Liver (tissue), 9 donors: Measurements from ENCODE around the gene ARHGAP8. TPM values are rescaled to one million over a fixed set of nuclear protein-coding genes. Genes with fewer than 3 reads are reported as not detected.

ENCODE experiments used
- DNase-seq: peaks from one replicate; pipeline ENCODE4 v3.0.0-alpha.2; 2017; ENCODE audit warnings: low spot score
- H3K27ac ChIP-seq, 2 donors: one replicate each; pipeline ENCODE4 v1.7.0; 2013; ENCODE audit warnings: inconsistent platforms in 2 of 2, low read length in 2 of 2, control low read depth in 1 of 2, low read depth in 1 of 2, mild to moderate bottlenecking in 1 of 2
- H3K27me3 ChIP-seq, 4 donors: one replicate each; pipeline versions ENCODE4 v1.6.1 to v1.7.0; 2013; ENCODE audit warnings: low read length in 3 of 4, inconsistent platforms in 1 of 4, mild to moderate bottlenecking in 1 of 4, moderate library complexity in 1 of 4; ENCODE audit not compliant: control insufficient read depth in 4 of 4, insufficient read depth in 4 of 4
- H3K36me3 ChIP-seq, 4 donors: one replicate each; pipeline versions ENCODE4 v1.6.1 to v1.7.0; 2013; ENCODE audit warnings: low read length in 3 of 4, mild to moderate bottlenecking in 3 of 4, low read depth in 1 of 4, moderate library complexity in 1 of 4; ENCODE audit not compliant: control insufficient read depth in 4 of 4, insufficient read depth in 3 of 4
- H3K4me1 ChIP-seq, 4 donors: one replicate each; pipeline versions ENCODE4 v1.6.1 to v1.7.0; 2013; ENCODE audit warnings: low read length in 3 of 4, mild to moderate bottlenecking in 3 of 4, moderate library complexity in 1 of 4; ENCODE audit not compliant: control insufficient read depth in 4 of 4, insufficient read depth in 4 of 4
- H3K4me3 ChIP-seq, 3 donors: one replicate each; pipeline versions ENCODE4 v1.6.1 to v1.7.0; 2013; ENCODE audit warnings: low read length in 3 of 3, control low read depth in 1 of 3, low read depth in 1 of 3, mild to moderate bottlenecking in 1 of 3
- H3K9ac ChIP-seq, 2 donors: one replicate each; pipeline ENCODE4 v1.7.0; 2013; ENCODE audit warnings: low read length in 2 of 2, mild to moderate bottlenecking in 2 of 2, moderate library complexity in 2 of 2, control low read depth in 1 of 2, low read depth in 1 of 2
- H3K9me3 ChIP-seq, 4 donors: one replicate each; pipeline versions ENCODE4 v1.6.1 to v1.7.0; 2013; ENCODE audit warnings: low read length in 3 of 4; ENCODE audit not compliant: control insufficient read depth in 4 of 4
- ATF3 ChIP-seq: IDR thresholded peaks from 2 replicates; pipeline ENCODE4 v1.6.1; 2016; ENCODE audit warnings: antibody characterized with exemption
- EGR1 ChIP-seq, 2 donors: IDR thresholded peaks; 2 replicates each; pipeline ENCODE4 v1.6.1; 2016 to 2018; ENCODE audit warnings: antibody characterized with exemption in 2 of 2, low read depth in 2 of 2
- FOXA2 ChIP-seq: IDR thresholded peaks from 2 replicates; pipeline ENCODE4 v1.6.1; 2016; ENCODE audit warnings: antibody characterized with exemption
- HNF4A ChIP-seq, 2 donors: conservative IDR thresholded peaks; 2 replicates each; pipeline ENCODE4 v1.6.1; 2016; ENCODE audit warnings: antibody characterized with exemption in 2 of 2, mild to moderate bottlenecking in 2 of 2
- HNF4G ChIP-seq: IDR thresholded peaks from 2 replicates; pipeline ENCODE4 v1.6.1; 2016; ENCODE audit warnings: antibody characterized with exemption
- MAX ChIP-seq: IDR thresholded peaks from 2 replicates; pipeline ENCODE4 v1.6.1; 2016; ENCODE audit warnings: antibody characterized with exemption
- RAD21 ChIP-seq, 2 donors: IDR thresholded peaks; 2 replicates each; pipeline ENCODE4 v1.6.1; 2016; ENCODE audit warnings: antibody characterized with exemption in 2 of 2, mild to moderate bottlenecking in 2 of 2
- REST ChIP-seq: IDR thresholded peaks from 2 replicates; pipeline ENCODE4 v1.6.1; 2016; ENCODE audit warnings: antibody characterized with exemption, mild to moderate bottlenecking
- SP1 ChIP-seq: IDR thresholded peaks from 2 replicates; pipeline ENCODE4 v1.6.1; 2018; ENCODE audit warnings: antibody characterized with exemption, mild to moderate bottlenecking
- TAF1 ChIP-seq: conservative IDR thresholded peaks from 2 replicates; pipeline ENCODE4 v1.6.1; 2016; ENCODE audit warnings: antibody characterized with exemption, mild to moderate bottlenecking
- YY1 ChIP-seq: IDR thresholded peaks from 2 replicates; pipeline ENCODE4 v1.6.1; 2016; ENCODE audit warnings: antibody characterized with exemption, mild to moderate bottlenecking
- WGBS: extraction: QIAGEN DNeasy Blood & Tissue Kit; methylation state at CpG from one replicate; pipeline ENCODE4 v1.1.7; 2013; 5-methylcytosine and 5-hydroxymethylcytosine counted together
- polyA plus RNA-seq, 2 donors: library from polyadenylated mRNA; stranded (reverse) in 1 of 2; unstranded in 1 of 2; fragments of 200-250 nt in 1 of 2; fragments of >200 nt in 1 of 2; fragmentation: Nextera tagmentation in 1 of 2; extraction: Ambion mirVana in 1 of 2; gene quantifications; one replicate each; pipeline versions ENCODE4 v1.2.1 to v1.2.3, GENCODE V29; 2013 to 2015
- total RNA-seq, 2 donors: library from RNA; depleted of rRNA; stranded (reverse); fragments of >200 nt; gene quantifications; one replicate each; pipeline ENCODE4 v1.2.3, GENCODE V29; 2014
- donor health status: healthy.
- donor health status: healthy.
- donor health status: healthy.
- donor health status: healthy.
- donor health status: healthy.

The ARHGAP8 gene
- total and polyA plus RNA-seq, 4 donors = 0.58 to 1.8 (median 1.1) TPM

GRCh38 chr22:44906248-44906936 lies 154.0 kb downstream of the ARHGAP8 start:
- TF ChIP-seq HNF4G = no peak
- TF ChIP-seq MAX = no peak
- TF ChIP-seq EGR1 (IDR thresholded peaks at IDR 0.05; ENCODE audit: low read depth in 2 of 2) = no peak
- no peak for TF ChIP-seq ATF3
- Histone ChIP-seq H3K4me1 (no peaks in the 10 kb centered on the region), H3K9me3 (peaks cover 5 to 11% (median 8%) of the 10 kb centered on the region in 4 donors), H3K27me3 (no peaks in the 10 kb centered on the region), H3K9ac (no peak overlapping the region), H3K27ac (no peak overlapping the region), H3K4me3 (no peak overlapping the region), H3K36me3 (no peaks in the 10 kb centered on the region)
- WGBS = 87% methylated on average over 21 of the region's 21 CpGs
- DNase-seq = no peak

- H3K36me3 ChIP-seq = no peaks in the 10 kb centered on the region
- TF ChIP-seq HNF4A (conservative IDR thresholded peaks at IDR 0.05) (no peak), TAF1 (no peak), REST (no peak), FOXA2 (no peak), SP1 (no peak), RAD21 (IDR thresholded peaks at IDR 0.05) (no peak), YY1 (no peak)
- H3K9ac ChIP-seq = no peak overlapping the region
- no peak overlapping the region for H3K4me3 ChIP-seq
- WGBS = 87% methylated on average over 18 of the region's 18 CpGs
- peaks cover 0 to 5% (median 2%) of the 10 kb centered on the region in 4 donors for H3K9me3 ChIP-seq
- DNase-seq = no peak
- H3K27ac ChIP-seq = no peak overlapping the region
- H3K27me3 ChIP-seq = peaks cover 0 to 2% (median 0%) of the 10 kb centered on the region in 4 donors
- H3K4me1 ChIP-seq = no peaks in the 10 kb centered on the region
Measured at GRCh38 chr22:44906999-44907644, 154.7 kb downstream of the ARHGAP8 start.
